ENCODE results near the gene XCL2.

DNA sequence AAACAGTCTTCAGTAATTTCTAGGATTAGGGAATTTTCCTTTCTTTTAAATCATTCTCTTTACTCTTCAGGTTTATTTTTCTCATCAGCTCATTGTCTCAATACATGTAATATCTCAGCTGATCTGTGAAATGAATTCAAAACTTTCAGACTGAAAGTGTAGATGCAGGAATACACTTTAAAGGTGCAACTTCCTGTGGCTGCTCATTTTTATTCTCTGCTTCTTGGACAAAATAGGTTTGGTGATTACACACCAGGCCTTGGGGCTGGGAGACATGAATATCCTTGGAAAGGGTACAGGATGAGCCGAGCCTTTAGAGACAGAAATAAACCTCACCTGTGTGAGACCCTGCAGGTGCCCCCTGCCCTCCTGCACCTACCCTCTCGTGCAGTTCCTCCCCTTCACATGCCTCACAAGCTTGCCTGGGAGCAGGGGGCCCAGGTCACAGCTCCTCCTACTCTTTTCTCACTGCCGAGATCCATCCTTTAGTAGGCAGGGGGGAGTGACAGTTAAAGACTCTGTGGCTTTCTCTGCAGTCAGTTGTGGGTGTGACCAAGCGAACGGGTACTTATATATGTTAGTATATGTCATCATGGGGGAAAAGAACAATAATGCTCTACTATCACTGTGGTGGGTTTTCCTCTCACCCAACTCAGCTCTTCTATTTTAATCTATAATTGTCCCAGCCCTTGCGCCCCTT is 23.6 kb downstream of the XCL2 start:
- no peak for TF ChIP-seq EZH2 (IDR thresholded peaks at IDR 0.05; ENCODE audit: borderline replicate concordance, low read depth, low read length, severe bottlenecking)
- TF ChIP-seq, protein P1, sequence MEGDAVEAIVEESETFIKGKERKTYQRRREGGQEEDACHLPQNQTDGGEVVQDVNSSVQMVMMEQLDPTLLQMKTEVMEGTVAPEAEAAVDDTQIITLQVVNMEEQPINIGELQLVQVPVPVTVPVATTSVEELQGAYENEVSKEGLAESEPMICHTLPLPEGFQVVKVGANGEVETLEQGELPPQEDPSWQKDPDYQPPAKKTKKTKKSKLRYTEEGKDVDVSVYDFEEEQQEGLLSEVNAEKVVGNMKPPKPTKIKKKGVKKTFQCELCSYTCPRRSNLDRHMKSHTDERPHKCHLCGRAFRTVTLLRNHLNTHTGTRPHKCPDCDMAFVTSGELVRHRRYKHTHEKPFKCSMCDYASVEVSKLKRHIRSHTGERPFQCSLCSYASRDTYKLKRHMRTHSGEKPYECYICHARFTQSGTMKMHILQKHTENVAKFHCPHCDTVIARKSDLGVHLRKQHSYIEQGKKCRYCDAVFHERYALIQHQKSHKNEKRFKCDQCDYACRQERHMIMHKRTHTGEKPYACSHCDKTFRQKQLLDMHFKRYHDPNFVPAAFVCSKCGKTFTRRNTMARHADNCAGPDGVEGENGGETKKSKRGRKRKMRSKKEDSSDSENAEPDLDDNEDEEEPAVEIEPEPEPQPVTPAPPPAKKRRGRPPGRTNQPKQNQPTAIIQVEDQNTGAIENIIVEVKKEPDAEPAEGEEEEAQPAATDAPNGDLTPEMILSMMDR (IDR thresholded peaks at IDR 0.05; ENCODE audit: borderline replicate concordance, extremely low read depth, low read length, poor library complexity, severe bottlenecking), result no peak

All from DND-41 (cell line).